HG03342 (cell line): Measurements from ENCODE around the gene NPB.

Experiments used
- ATAC-seq: cut with Tn5 transposase; IDR thresholded peaks from one replicate; pipeline ENCODE4 v1.9.1; 2021; ENCODE audit warnings: mild to moderate bottlenecking, moderate library complexity; ENCODE audit not compliant: unreplicated experiment

The NPB gene

DNA sequence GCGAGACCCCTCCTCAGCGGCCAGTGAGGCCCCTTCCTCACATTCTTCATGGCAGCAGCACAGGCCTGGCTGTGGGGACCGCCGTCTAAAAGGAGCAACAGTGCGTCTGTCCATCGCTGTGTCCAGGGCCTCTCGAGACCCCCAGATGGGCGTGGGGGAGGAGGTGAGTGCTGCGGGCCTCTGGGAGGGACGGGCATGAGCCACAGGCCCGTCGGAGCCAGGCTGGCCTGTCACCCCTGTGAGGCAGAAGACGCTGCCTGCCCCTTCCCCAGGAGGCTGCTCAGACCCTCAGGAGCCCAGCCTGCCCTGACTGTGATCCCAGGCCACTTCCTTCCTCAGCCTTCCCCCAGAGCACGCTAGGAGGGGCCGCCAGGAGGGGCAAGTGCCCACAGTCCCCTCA, 37.2 kb downstream of the NPB start:
- ATAC-seq: no peak

DNA sequence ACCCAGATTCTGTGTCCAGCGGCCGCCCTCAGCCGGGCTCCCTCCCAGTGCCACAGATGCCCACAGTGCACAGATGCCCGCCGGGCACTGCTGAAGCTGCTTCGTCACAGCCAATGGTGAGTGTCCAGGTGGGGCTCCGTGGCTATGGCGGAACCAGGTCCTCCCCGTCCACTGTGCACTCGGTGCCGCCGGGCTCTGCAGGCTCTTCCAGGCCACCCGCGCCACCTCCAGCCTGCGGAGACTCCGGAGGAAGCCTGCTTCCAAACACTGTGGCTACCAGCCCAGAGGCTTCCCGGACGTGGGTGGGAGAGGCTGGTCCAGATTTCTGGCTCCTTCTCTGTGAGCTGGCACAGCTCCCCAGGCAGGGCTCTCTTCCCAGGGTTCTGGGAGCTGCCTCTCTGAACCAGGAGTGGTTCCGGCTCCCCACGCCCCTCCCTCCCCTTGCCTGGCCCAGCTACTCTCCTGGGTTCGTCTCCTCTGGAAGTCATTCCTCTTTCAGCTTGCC, 37.9 kb downstream of the NPB start:
- ATAC-seq: no peak

DNA sequence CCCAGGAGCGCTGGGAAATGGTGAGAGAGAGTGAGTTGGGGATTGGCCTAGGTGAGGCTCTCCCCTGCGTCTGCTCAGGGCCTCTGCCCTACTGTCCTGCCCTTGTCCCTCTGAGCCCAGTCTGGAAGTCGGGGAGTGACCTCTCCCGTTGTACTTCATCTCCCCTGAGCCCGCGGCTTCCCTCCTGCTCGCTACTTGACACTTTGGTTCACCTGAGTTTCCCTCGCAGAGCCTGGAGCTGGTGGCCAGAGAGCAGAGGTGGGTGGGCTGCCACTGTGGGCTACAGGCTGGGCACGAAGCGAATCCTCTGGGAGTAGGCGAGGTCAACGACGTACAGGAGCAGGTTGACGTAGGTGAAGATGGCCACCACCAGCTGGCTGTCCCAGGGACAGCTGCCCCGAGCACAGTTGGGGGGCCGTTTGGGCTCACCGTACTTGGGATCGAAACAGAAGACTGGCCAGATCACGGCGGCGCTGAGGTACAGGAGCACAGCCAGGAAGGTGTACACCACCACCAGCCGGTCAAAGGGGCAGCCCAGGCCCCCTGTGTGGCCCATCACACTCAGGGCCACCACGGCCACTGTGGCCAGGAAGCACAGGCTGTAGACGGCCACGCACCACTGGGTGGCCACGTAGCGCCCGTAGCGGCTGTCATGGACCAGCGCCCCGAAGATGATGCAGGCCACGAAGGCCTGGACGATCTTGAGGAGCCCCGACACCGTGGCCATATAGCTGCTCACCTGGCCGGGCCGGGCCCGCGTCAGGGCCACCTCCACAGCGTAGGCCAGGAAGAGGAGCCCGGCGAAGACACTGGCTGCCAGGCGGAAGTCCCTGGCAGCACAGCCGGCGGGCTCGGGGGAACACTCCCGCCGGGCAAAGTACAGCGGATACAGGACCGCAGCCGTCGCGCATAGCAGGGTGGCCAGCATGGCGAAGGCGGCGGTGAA, 38.8 kb downstream of the NPB start:
- no peak for ATAC-seq

DNA sequence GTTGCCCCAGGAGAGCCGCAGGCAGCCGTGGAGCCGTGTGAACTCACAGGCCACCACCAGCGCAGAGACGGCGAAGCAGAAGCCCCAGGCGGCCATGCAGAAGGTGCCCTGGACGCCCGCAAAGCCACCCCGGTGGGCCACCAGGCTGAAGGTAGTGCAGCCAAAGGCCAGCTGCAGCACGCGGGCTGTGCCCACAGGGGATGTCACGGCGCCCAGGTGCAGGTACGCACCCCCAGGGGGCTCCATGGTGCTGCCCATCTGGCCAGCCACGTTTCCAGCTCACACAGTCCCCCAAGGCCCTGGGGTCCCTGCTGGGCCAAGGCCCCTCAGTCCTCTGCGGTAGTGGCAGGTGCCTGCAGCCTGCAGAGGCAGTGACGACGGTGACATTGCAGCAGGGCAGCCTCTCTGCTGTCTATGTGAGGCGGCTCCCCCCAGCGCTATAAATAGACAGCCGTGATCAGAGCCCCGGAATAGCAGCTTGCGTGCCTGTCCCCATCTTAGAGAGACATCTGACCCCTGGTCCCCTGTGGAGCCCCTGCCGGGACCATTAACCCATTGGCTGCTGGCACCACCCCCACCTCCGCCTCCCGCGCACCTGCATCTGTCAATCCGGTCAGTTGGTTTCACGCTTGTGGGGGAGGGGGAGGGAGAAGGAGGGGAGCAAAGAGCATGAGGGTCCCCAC, 39.6 kb downstream of the NPB start:
- ATAC-seq: no peak

DNA sequence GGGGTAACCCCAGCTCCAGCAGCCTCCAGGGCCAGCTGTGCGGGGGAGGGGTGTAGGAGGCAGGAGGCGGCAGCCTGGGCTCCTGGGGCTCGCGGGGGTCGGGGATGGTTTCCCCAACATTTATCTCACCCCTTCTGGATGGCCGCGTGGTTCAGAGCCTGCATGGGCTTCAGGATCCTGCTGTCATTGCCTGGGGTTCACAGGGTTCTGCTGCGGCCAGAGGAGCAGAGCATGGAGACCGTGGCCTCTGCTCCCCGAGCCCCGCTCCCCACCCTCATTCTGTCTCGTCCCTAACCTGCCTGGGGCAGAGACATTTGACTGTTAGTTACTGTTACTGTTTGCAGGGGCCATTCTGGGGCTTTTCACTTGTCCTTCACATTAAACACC, 40.1 kb downstream of the NPB start:
- ATAC-seq: no peak

DNA sequence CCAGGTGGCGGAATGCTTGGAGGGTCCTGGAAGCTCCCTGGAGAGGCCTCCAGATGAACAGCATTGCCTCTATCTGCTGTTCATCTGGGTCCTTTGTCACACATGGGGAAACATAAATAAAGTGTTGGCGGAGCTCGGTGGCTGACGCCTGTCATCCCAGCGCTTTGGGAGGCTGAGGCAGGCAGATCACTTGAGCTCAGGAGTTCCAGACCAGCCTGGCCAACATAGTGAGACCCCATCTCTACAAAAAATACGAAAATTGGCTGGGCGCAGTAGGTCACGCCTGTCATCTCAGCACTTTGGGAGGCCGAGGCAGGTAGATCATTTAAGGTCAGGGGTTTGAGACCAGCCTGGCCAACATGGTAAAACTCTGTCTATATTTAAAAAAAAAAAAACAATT, 42.8 kb downstream of the NPB start:
- no peak for ATAC-seq

DNA sequence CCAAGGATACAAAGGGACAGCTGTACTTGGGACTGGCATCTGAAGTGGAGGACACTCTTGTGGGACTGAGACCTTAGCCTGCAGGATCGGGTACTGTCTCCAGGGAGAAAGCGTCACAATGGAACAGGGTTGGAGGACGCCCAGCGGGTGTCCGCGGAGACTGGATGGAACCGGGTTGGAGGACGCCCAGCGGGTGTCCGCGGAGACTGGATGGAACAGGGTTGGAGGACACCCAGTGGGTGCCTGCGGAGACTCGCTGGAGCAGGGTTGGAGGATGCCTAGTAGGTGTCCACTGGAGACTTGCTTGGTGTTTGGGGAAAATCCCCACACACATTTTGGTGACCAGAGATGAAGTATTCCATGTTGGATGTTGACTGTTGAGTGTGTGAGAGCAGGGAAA, 45.2 kb downstream of the NPB start, which contains the start of gene MYADML2:
Gene MYADML2 (minus strand): TSS at position 45 of the 400 bp plus-strand sequence. CDS start 5,492 bp downstream, outside the sequence.
- ATAC-seq: no peak

DNA sequence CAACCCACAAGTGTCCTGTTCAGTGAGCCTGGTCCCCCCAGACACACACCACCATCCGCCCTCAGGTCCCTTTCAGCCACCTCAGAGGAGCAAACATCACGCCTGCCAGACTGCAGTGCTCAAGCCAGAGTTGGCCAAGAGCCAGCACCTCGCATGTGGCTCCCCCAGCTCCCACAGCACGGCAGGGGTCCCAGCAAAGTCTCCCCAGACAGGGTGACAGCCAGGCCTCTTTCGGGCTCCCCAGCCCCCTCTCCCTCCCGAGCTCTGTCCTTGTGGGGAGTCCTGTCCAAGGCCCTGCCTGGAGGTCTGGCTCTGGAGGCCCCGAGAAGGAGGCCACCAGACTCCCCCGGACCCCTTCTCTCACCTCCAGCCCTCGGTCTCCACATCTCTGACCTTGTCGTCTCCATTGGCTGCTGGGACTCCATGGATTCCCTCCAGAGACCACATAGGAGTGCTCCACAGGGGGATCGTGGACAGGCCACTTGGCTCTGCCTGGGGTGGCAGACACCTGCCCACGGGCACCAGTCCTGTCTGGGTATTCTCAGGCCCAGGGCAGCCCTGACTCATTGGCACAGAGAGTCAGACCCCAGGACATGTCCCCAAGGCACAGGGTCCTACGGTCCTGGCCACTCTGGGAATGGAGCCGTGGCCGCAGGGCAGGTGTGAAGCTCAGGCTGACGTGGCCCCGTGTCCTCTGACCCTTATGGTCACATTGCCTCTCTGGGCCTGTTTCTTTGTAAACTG, 46.8 kb downstream of the NPB start:
- ATAC-seq: no peak

DNA sequence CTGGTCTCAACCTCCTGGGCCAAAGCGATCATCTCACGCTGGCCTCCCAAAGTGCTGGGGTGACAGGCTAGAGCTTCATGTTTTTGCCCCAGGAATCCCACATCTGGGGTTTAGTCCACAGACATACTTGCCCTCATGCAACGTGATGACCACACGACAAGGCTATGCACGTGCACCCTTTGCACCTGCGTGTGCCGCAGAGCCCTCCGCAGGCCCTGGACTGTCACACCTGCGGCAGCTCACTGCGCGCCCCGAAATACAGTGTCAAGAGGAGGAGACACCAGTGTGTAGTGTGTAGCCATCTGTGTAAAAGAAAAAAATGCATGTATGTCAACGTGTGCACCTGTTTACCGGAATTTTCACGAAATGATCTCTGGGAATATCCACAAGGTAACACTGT, 48.5 kb downstream of the NPB start:
- no peak for ATAC-seq

DNA sequence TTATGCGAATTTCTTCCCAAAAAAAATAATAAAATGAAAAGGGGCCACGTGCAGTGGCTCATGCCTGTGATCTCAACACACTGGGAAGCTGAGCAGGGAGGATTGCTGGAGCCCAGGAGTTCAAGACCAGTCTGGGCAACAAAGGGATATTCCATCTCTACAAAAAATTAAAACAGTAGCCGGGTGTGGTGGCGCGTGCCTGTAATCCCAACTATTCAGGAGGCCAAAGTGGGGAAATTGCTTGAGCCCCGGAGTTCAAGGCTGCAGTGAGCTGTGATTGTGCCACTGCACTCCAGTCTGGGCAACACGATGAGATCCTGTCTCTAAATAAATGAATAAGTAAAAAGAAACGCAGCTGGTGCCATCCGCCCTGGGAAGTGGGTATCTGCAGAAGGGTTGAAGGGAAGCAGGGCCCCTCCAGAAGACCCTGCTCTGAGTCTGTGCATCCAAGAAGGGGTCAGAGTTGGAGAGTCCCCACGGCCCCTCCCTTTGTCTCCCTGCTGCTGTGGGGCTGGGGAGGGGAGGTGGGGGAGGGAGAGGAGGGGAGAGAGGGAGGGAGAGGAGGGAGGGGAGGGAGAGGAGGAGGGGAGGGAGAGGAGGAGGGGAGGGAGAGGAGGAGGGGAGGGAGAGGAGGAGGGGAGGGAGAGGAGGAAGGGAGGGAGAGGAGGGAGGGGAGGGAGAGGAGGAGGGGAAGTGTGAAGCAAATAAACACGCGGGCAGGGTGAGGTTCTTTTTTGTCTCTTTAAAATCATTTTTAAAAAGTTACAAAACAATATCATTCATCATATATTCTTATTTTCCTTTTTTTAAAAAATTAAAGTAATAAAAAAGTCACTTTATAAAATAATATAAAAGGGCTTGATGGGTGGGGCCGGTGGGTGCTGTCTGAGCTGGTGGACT, 50.0 kb downstream of the NPB start:
- ATAC-seq: no peak
